Naive thymus-derived CD4-positive, alpha-beta T cell (primary cell): Measurements from ENCODE around the gene PRKN. TPM values are rescaled to one million over a fixed set of nuclear protein-coding genes. Genes with fewer than 3 reads are reported as not detected.

Source experiments
- ATAC-seq: fragments of 150-1000 bp; cut with Tn5 transposase; 2 replicates; pipeline ENCODE4 v1.10.0; 2021; ENCODE audit warnings: mild to moderate bottlenecking, moderate library complexity
- CTCF ChIA-PET: fragments of 350-600 bp; sonication (Branson Sonifier 250); formaldehyde crosslinking; loops from one replicate; lab custom pipeline; 2021; ENCODE audit warnings: antibody characterized with exemption; lab: Charles Lee
- POLR2A ChIA-PET: fragments of 350-600 bp; sonication (Branson Sonifier 250); formaldehyde crosslinking; loops from one replicate; lab custom pipeline; 2021; ENCODE audit warnings: antibody characterized with exemption, inconsistent platforms; lab: Charles Lee
- DNase-seq, 9 donors: peaks; one replicate each; pipeline versions ENCODE4 v3.0.0 to v3.0.0-alpha.2; 2020 to 2022; ENCODE audit warnings: mixed read lengths in 1 of 9
- H3K27ac ChIP-seq: one replicate; pipeline ENCODE4 v1.7.0; 2013; ENCODE audit warnings: mild to moderate bottlenecking, low read depth, low read length, moderate library complexity
- H3K27me3 ChIP-seq, 2 donors: one replicate each; pipeline ENCODE4 v1.7.0; 2013; ENCODE audit warnings: low read length in 2 of 2, mild to moderate bottlenecking in 2 of 2, moderate library complexity in 2 of 2; ENCODE audit not compliant: control insufficient read depth in 2 of 2, insufficient read depth in 2 of 2
- H3K36me3 ChIP-seq, 3 experiments: 1 replicate in 2 of 3; 2 replicates in 1 of 3; pipeline ENCODE4 v1.7.0; 2013; ENCODE audit warnings: low read length in 3 of 3, mild to moderate bottlenecking in 3 of 3, moderate library complexity in 1 of 3; ENCODE audit not compliant: insufficient read depth in 3 of 3, control insufficient read depth in 2 of 3
- H3K4me1 ChIP-seq, 2 donors: one replicate each; pipeline ENCODE4 v1.7.0; 2013; ENCODE audit warnings: low read length in 2 of 2, mild to moderate bottlenecking in 2 of 2, moderate library complexity in 1 of 2; ENCODE audit not compliant: control insufficient read depth in 2 of 2, insufficient read depth in 2 of 2
- H3K4me3 ChIP-seq: 2 replicates; pipeline ENCODE4 v1.7.0; 2013; ENCODE audit warnings: mild to moderate bottlenecking, low read length
- H3K9me3 ChIP-seq, 3 experiments: 1 replicate in 2 of 3; 2 replicates in 1 of 3; pipeline ENCODE4 v1.7.0; 2013; ENCODE audit warnings: low read length in 3 of 3; ENCODE audit not compliant: control insufficient read depth in 2 of 3
- H3K27ac Mint-ChIP-seq, 9 donors: one replicate each; pipeline ENCODE4 v1.8.0; 2020 to 2022; ENCODE audit warnings: mixed read lengths in 9 of 9, mild to moderate bottlenecking in 8 of 9, moderate library complexity in 5 of 9, inconsistent platforms in 2 of 9
- H3K27me3 Mint-ChIP-seq, 5 donors: one replicate each; pipeline ENCODE4 v1.8.0; 2021 to 2022; ENCODE audit warnings: mixed read lengths in 5 of 5, mild to moderate bottlenecking in 1 of 5
- H3K36me3 Mint-ChIP-seq, 5 donors: one replicate each; pipeline ENCODE4 v1.8.0; 2020 to 2022; ENCODE audit warnings: mixed read lengths in 5 of 5, mild to moderate bottlenecking in 3 of 5, inconsistent platforms in 1 of 5
- H3K4me1 Mint-ChIP-seq, 7 donors: one replicate each; pipeline ENCODE4 v1.8.0; 2020 to 2022; ENCODE audit warnings: mixed read lengths in 7 of 7, mild to moderate bottlenecking in 3 of 7, inconsistent platforms in 1 of 7
- H3K4me3 Mint-ChIP-seq, 10 donors: one replicate each; pipeline ENCODE4 v1.8.0; 2020 to 2022; ENCODE audit warnings: mild to moderate bottlenecking in 10 of 10, mixed read lengths in 10 of 10, moderate library complexity in 6 of 10, inconsistent platforms in 2 of 10
- H3K9me3 Mint-ChIP-seq, 11 donors: one replicate each; pipeline ENCODE4 v1.8.0; 2020 to 2022; ENCODE audit warnings: mixed read lengths in 11 of 11, mild to moderate bottlenecking in 4 of 11, inconsistent platforms in 1 of 11, moderate library complexity in 1 of 11
- intact Hi-C, 2 donors: fragments of 100-400 bp; cut with micrococcal nuclease; formaldehyde crosslinking; loops; one replicate each; pipeline ENCODE4 v1.15.1; 2023
- polyA plus RNA-seq, 2 donors: library from polyadenylated mRNA; unstranded; fragments of 300-500 nt; fragmentation: Illumina TruSeq; gene quantifications; one replicate each; pipeline ENCODE4 v1.2.3, GENCODE V29; 2021
- total RNA-seq, 6 experiments: library from RNA in 5 of 6; stranded (reverse) in 5 of 6; gene quantifications; 1 replicate in 5 of 6; 2 replicates in 1 of 6; pipeline ENCODE4 v1.2.3 and lab custom pipeline; 2021 to 2026

The PRKN gene
- total and polyA plus RNA-seq, 7 experiments from 2014 or later = 0.44 to 10.3 (median 8.1) TPM

DNA sequence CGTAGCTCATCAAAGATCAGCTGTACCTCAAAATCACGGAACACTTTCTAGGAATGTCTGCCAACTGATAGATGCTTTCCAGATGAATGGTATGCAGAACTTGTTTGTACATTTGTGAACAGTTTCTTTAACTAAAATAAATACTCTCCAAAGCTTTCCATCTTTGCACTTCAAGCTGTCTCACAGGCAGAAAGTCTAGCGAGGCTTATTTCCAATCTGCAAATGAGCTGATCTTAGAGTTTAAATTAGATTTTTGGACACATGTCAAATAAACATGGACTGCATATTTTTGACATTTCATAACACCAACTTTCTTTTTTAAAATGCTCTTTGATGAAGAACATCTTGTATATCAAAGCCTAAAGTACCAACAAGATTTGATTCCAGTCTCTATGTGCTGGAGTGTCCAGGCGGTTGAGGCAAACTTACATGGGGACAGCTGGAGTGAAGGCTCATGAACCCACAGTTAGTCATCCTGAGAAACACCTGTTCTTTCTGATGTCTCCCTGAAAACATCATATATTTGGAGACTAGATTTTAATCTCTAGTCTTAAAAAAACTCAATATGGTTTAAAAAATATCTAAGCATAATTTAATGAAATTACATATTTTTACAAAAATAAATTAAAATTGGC is 1185.1 kb downstream of the PRKN start:
- no peaks in the 10 kb centered on the region for H3K9me3 Mint-ChIP-seq
- no peaks in the 10 kb centered on the region for H3K4me1 ChIP-seq
- H3K4me1 Mint-ChIP-seq = no peaks in the 10 kb centered on the region
- H3K27ac ChIP-seq = no peak overlapping the region
- no peaks in the 10 kb centered on the region for H3K27me3 ChIP-seq
- POLR2A ChIA-PET = interaction anchor here (0.7 kb wide), 1 partner anchor 1616 kb away, joined by 3 read pairs; no protein-coding TSS in a partner anchor
- no peak overlapping the region for H3K27ac Mint-ChIP-seq
- H3K36me3 Mint-ChIP-seq = no peaks in the 10 kb centered on the region
- intact Hi-C loops = no loop called here
- no peak overlapping the region for H3K4me3 Mint-ChIP-seq
- no peak overlapping the region for H3K4me3 ChIP-seq
- DNase-seq = no peak
- H3K36me3 ChIP-seq = no peaks in the 10 kb centered on the region
- CTCF ChIA-PET = no interaction called here
- no peaks in the 10 kb centered on the region for H3K9me3 ChIP-seq
- no peak for ATAC-seq
- H3K27me3 Mint-ChIP-seq = no peaks in the 10 kb centered on the region

GRCh38 chr6:161540532-161540931 is 1187.0 kb downstream of the PRKN start:
- ChIA-PET POLR2A (no interaction called here), CTCF (no interaction called here)
- H3K4me3 Mint-ChIP-seq = no peak overlapping the region
- H3K4me1 ChIP-seq = no peaks in the 10 kb centered on the region
- no peaks in the 10 kb centered on the region for H3K9me3 Mint-ChIP-seq
- H3K27me3 ChIP-seq = no peaks in the 10 kb centered on the region
- no peaks in the 10 kb centered on the region for H3K36me3 Mint-ChIP-seq
- H3K27me3 Mint-ChIP-seq = no peaks in the 10 kb centered on the region
- H3K27ac ChIP-seq = no peak overlapping the region
- intact Hi-C loops = no loop called here
- no peaks in the 10 kb centered on the region for H3K4me1 Mint-ChIP-seq
- H3K4me3 ChIP-seq = no peak overlapping the region
- no peaks in the 10 kb centered on the region for H3K36me3 ChIP-seq
- no peak for DNase-seq
- ATAC-seq = no peak
- H3K9me3 ChIP-seq = no peaks in the 10 kb centered on the region
- H3K27ac Mint-ChIP-seq = no peak overlapping the region

DNA sequence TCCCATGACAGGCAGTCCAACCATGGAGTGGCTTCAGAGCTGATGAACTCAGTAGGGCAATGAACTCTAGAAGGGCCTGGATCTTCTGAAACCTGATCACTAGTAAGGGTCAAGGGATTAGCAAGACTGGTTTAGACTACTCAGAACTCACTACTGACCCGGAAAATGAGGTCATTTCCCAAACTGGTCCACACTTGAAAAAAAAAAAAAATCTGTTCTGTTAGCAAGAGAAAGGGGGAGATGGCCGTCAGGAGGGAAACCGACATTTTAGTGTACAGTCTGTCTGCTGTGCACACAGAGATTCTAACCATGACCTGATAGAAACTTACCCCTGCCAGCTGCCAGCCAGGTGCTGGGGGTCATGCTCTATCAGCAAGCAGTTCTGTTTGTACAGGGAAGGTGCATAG is 1191.3 kb downstream of the PRKN start:
- intact Hi-C loops = no loop called here
- Histone ChIP-seq H3K36me3 (no peaks in the 10 kb centered on the region), H3K9me3 (no peaks in the 10 kb centered on the region), H3K27ac (no peak overlapping the region), H3K27me3 (no peaks in the 10 kb centered on the region), H3K4me1 (no peaks in the 10 kb centered on the region), H3K4me3 (no peak overlapping the region)
- no peak overlapping the region for H3K4me3 Mint-ChIP-seq
- peaks cover 0 to 8% (median 0%) of the 10 kb centered on the region in 5 donors for H3K36me3 Mint-ChIP-seq
- no peak for DNase-seq
- H3K27ac Mint-ChIP-seq = no peak overlapping the region
- CTCF ChIA-PET = no interaction called here
- POLR2A ChIA-PET = no interaction called here
- peaks cover 0 to 5% (median 0%) of the 10 kb centered on the region in 11 donors for H3K9me3 Mint-ChIP-seq
- ATAC-seq = no peak
- H3K27me3 Mint-ChIP-seq = peaks cover 0 to 7% (median 0%) of the 10 kb centered on the region in 5 donors
- no peaks in the 10 kb centered on the region for H3K4me1 Mint-ChIP-seq

GRCh38 chr6:161534264-161534873 is 1193.2 kb downstream of the PRKN start:
- Mint-ChIP-seq H3K27me3 (peaks cover 0 to 7% (median 0%) of the 10 kb centered on the region in 5 donors), H3K4me3 (no peak overlapping the region), H3K27ac (no peak overlapping the region), H3K9me3 (peaks cover 0 to 5% (median 0%) of the 10 kb centered on the region in 11 donors), H3K4me1 (no peaks in the 10 kb centered on the region), H3K36me3 (peaks cover 0 to 8% (median 0%) of the 10 kb centered on the region in 5 donors)
- H3K4me3 ChIP-seq = no peak overlapping the region
- no peaks in the 10 kb centered on the region for H3K36me3 ChIP-seq
- no peaks in the 10 kb centered on the region for H3K4me1 ChIP-seq
- no peak for DNase-seq
- H3K9me3 ChIP-seq = no peaks in the 10 kb centered on the region
- intact Hi-C loops = no loop called here
- ChIA-PET CTCF (no interaction called here), POLR2A (no interaction called here)
- no peaks in the 10 kb centered on the region for H3K27me3 ChIP-seq
- ATAC-seq = no peak
- H3K27ac ChIP-seq = no peak overlapping the region

DNA sequence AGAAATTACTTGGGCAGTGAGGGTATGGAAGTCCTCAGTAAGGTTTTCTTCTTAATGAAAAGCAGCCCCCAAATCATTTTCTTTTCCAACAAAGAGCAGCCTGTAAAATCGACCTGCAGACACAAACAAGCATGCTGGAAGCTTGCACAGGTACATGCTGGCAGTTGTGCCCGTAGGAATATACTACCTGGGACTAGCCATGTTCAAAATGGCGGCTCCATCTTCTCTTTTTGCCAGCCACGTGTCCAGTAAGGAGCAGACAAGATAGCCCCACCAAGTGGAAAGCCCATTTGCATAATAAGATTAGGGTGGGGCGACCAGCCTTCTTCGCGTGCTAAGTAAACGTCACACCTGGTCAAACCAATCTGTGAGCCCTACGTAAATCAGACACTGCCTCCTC is 1194.3 kb downstream of the PRKN start:
- CTCF ChIA-PET = interaction anchor here (0.5 kb wide), 1 partner anchor 1355 kb away, joined by 3 read pairs; no protein-coding TSS in a partner anchor
- no peak for ATAC-seq
- peaks cover 0 to 8% (median 0%) of the 10 kb centered on the region in 5 donors for H3K36me3 Mint-ChIP-seq

DNA sequence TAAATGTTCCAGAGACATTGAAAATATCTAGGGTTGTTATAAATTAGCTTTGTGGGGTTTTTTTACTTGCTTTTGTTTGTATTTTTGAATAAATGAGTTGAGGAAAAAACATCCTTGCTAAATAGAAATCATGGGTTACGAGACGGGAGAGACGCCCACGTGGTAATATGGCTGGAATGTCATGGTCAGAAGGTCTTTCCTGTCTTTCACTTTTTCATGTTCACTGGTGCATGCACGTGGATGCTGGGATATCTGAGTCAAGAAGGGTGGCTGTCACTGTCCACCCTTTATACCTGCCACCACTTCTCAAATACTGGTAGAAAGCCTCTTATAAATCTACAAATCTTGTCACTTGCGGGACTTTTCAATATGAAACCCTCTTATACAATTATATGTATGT is 1195.0 kb downstream of the PRKN start:
- H3K4me3 ChIP-seq = no peak overlapping the region
- intact Hi-C loops = no loop called here
- Mint-ChIP-seq H3K9me3 (peaks cover 0 to 6% (median 1%) of the 10 kb centered on the region in 11 donors), H3K27ac (no peak overlapping the region), H3K27me3 (peaks cover 0 to 7% (median 0%) of the 10 kb centered on the region in 5 donors), H3K4me3 (no peak overlapping the region), H3K4me1 (no peaks in the 10 kb centered on the region), H3K36me3 (peaks cover 0 to 8% (median 0%) of the 10 kb centered on the region in 5 donors)
- DNase-seq (no peak), ATAC-seq (no peak)
- no peaks in the 10 kb centered on the region for H3K9me3 ChIP-seq
- POLR2A ChIA-PET = no interaction called here
- H3K4me1 ChIP-seq = no peaks in the 10 kb centered on the region
- H3K27me3 ChIP-seq = no peaks in the 10 kb centered on the region
- H3K27ac ChIP-seq = no peak overlapping the region
- no peaks in the 10 kb centered on the region for H3K36me3 ChIP-seq
- CTCF ChIA-PET = no interaction called here

More for the DNA sequence above, 1194.3 kb downstream of the PRKN start:
- DNase-seq = no peak
- Mint-ChIP-seq H3K27ac (no peak overlapping the region), H3K27me3 (peaks cover 0 to 7% (median 0%) of the 10 kb centered on the region in 5 donors), H3K4me1 (no peaks in the 10 kb centered on the region), H3K4me3 (no peak overlapping the region), H3K9me3 (peaks cover 0 to 5% (median 0%) of the 10 kb centered on the region in 11 donors)
- Histone ChIP-seq H3K4me3 (no peak overlapping the region), H3K9me3 (no peaks in the 10 kb centered on the region), H3K36me3 (no peaks in the 10 kb centered on the region), H3K27ac (no peak overlapping the region), H3K27me3 (no peaks in the 10 kb centered on the region), H3K4me1 (no peaks in the 10 kb centered on the region)
- POLR2A ChIA-PET = no interaction called here
- intact Hi-C loops = no loop called here

GRCh38 chr6:161526794-161527193 is 1200.8 kb downstream of the PRKN start:
- H3K4me3 Mint-ChIP-seq = no peak overlapping the region
- intact Hi-C loops = no loop called here
- ChIA-PET CTCF (no interaction called here), POLR2A (no interaction called here)
- Histone ChIP-seq H3K9me3 (no peaks in the 10 kb centered on the region), H3K27ac (no peak overlapping the region), H3K4me3 (no peak overlapping the region), H3K36me3 (no peaks in the 10 kb centered on the region), H3K27me3 (no peaks in the 10 kb centered on the region), H3K4me1 (no peaks in the 10 kb centered on the region)
- H3K27ac Mint-ChIP-seq = no peak overlapping the region
- ATAC-seq (no peak), DNase-seq (no peak)
- peaks cover 0 to 7% (median 0%) of the 10 kb centered on the region in 11 donors for H3K9me3 Mint-ChIP-seq
- H3K36me3 Mint-ChIP-seq = no peaks in the 10 kb centered on the region
- no peaks in the 10 kb centered on the region for H3K27me3 Mint-ChIP-seq
- H3K4me1 Mint-ChIP-seq = no peaks in the 10 kb centered on the region
